Prostate gland (tissue), 2 donors: Measurements from ENCODE around the gene LGR6. TPM values are rescaled to one million over a fixed set of nuclear protein-coding genes. Genes with fewer than 3 reads are reported as not detected.

Experiments
- DNase-seq: peaks from one replicate; pipeline ENCODE4 v3.0.0-alpha.2; 2019; ENCODE audit warnings: low spot score
- H3K27ac ChIP-seq, 2 donors: fragments of 200-600 bp; sonication (generic); 2 replicates each; pipeline ENCODE4 v1.5.1; 2017 to 2019
- H3K27me3 ChIP-seq: fragments of 200-600 bp; sonication (generic); replicated peaks from 2 replicates; pipeline ENCODE4 v1.5.1; 2019; ENCODE audit not compliant: insufficient read depth
- H3K36me3 ChIP-seq, 2 donors: fragments of 200-600 bp; sonication (generic); 1 replicate in 1 of 2; 2 replicates in 1 of 2; pipeline versions ENCODE4 v1.5.1 to v1.8.1; 2017 to 2019
- H3K4me1 ChIP-seq: fragments of 200-600 bp; sonication (generic); replicated peaks from 2 replicates; pipeline ENCODE4 v1.5.1; 2019
- H3K4me3 ChIP-seq, 2 donors: fragments of 200-600 bp; sonication (generic); 2 replicates each; pipeline ENCODE4 v1.5.1; 2017 to 2019
- H3K9me3 ChIP-seq: fragments of 200-600 bp; sonication (generic); 2 replicates; pipeline ENCODE4 v1.5.1; 2017
- POLR2A ChIP-seq: fragments of 450-650 bp; IDR thresholded peaks from one replicate; pipeline ENCODE4 v1.6.1; 2016; ENCODE audit warnings: antibody characterized with exemption, mild to moderate bottlenecking
- POLR2AphosphoS5 ChIP-seq: sonication (generic); formaldehyde crosslinking; IDR thresholded peaks from one replicate; pipeline ENCODE4 v1.6.1; 2017; ENCODE audit warnings: antibody characterized with exemption
- WGBS: methylation state at CpG from one replicate; pipeline ENCODE4 v1.1.5; 2018; 5-methylcytosine and 5-hydroxymethylcytosine counted together
- intact Hi-C: fragments of 100-400 bp; cut with DNase I; formaldehyde crosslinking; loops from one replicate; pipeline ENCODE4 v1.14.2; 2022
- total RNA-seq, 2 donors: library from RNA; depleted of rRNA; stranded (reverse); fragments of >200 nt; gene quantifications; one replicate each; pipeline ENCODE4 v1.1.0, GENCODE V29; 2016
- TF ChIP-seq, protein P1 (sequence below), 4 experiments: fragments of 200-600 bp in 2 of 4; fragments of 450-650 bp in 2 of 4; sonication (generic) in 2 of 4; IDR thresholded peaks; 1 replicate in 3 of 4; 2 replicates in 1 of 4; pipeline ENCODE4 v1.5.1; 2016 to 2019; ENCODE audit warnings: antibody characterized with exemption in 4 of 4, mild to moderate bottlenecking in 2 of 4, moderate library complexity in 2 of 4

LGR6 gene
- total RNA-seq, 2 donors from 2014 or later = 8.0 to 25.6 TPM

- no peaks in the 10 kb centered on the region for H3K36me3 ChIP-seq
- H3K27me3 ChIP-seq = no peaks in the 10 kb centered on the region
- TF ChIP-seq, protein P1, sequence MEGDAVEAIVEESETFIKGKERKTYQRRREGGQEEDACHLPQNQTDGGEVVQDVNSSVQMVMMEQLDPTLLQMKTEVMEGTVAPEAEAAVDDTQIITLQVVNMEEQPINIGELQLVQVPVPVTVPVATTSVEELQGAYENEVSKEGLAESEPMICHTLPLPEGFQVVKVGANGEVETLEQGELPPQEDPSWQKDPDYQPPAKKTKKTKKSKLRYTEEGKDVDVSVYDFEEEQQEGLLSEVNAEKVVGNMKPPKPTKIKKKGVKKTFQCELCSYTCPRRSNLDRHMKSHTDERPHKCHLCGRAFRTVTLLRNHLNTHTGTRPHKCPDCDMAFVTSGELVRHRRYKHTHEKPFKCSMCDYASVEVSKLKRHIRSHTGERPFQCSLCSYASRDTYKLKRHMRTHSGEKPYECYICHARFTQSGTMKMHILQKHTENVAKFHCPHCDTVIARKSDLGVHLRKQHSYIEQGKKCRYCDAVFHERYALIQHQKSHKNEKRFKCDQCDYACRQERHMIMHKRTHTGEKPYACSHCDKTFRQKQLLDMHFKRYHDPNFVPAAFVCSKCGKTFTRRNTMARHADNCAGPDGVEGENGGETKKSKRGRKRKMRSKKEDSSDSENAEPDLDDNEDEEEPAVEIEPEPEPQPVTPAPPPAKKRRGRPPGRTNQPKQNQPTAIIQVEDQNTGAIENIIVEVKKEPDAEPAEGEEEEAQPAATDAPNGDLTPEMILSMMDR (IDR thresholded peaks at IDR 0.05) = no peak
- TF ChIP-seq POLR2AphosphoS5 = no peak
- TF ChIP-seq POLR2A = no peak
- WGBS = 30% methylated on average over 8 of the region's 8 CpGs
- intact Hi-C loops = no loop called here
- H3K4me3 ChIP-seq = no peak overlapping the region
- H3K27ac ChIP-seq = no peak overlapping the region
- H3K9me3 ChIP-seq = no peaks in the 10 kb centered on the region
- no peaks in the 10 kb centered on the region for H3K4me1 ChIP-seq
- no peak for DNase-seq
These were observed 38.0 kb upstream of the LGR6 start for GRCh38 chr1:202155478-202156021.

GRCh38 chr1:202156590-202156989 lies 37.0 kb upstream of the LGR6 start:
- Histone ChIP-seq H3K9me3 (no peaks in the 10 kb centered on the region), H3K4me3 (no peak overlapping the region), H3K4me1 (no peaks in the 10 kb centered on the region), H3K36me3 (no peaks in the 10 kb centered on the region), H3K27me3 (no peaks in the 10 kb centered on the region), H3K27ac (no peak overlapping the region)
- 92% methylated on average over 8 of the region's 8 CpGs for WGBS
- TF ChIP-seq, protein P1 (IDR thresholded peaks at IDR 0.05) = no peak
- no peak for TF ChIP-seq POLR2AphosphoS5
- no peak for TF ChIP-seq POLR2A
- intact Hi-C loops = no loop called here
- DNase-seq = no peak

DNA sequence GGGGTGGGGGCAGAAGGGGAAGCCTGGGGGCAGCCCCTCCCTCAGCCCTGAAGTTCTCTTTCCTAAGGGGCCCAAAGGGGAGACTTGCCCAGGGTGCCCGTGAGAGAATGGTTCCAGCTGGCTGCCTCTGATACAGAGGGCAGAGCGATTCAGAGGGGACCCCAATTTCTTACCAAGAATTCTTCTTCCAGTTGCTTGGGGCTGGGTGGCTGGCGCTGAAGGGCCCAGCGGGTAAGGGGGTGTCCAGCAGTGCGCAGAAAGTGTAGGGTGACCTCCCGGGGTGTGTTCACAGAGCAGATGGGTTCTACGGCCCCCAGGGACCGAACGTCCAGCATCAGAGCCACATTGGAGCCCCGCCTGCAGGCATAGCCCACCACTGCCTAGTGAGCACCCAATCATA lies 35.7 kb upstream of the LGR6 start:
- H3K4me1 ChIP-seq = no peaks in the 10 kb centered on the region
- H3K4me3 ChIP-seq = no peak overlapping the region
- 94% methylated on average over 10 of the region's 10 CpGs for WGBS
- H3K36me3 ChIP-seq = no peaks in the 10 kb centered on the region
- H3K9me3 ChIP-seq = no peaks in the 10 kb centered on the region
- no peaks in the 10 kb centered on the region for H3K27me3 ChIP-seq
- no peak for TF ChIP-seq POLR2AphosphoS5
- TF ChIP-seq, protein P1 (IDR thresholded peaks at IDR 0.05) = no peak
- no peak overlapping the region for H3K27ac ChIP-seq
- intact Hi-C loops = no loop called here
- DNase-seq = no peak

- WGBS = 88% methylated on average over 10 of the region's 10 CpGs
- Histone ChIP-seq H3K4me1 (no peaks in the 10 kb centered on the region), H3K27ac (no peak overlapping the region), H3K27me3 (no peaks in the 10 kb centered on the region), H3K4me3 (no peak overlapping the region), H3K36me3 (no peaks in the 10 kb centered on the region), H3K9me3 (no peaks in the 10 kb centered on the region)
- intact Hi-C loops = no loop called here
- no peak for DNase-seq
- TF ChIP-seq POLR2A (no peak), POLR2AphosphoS5 (no peak)
- TF ChIP-seq, protein P1 (IDR thresholded peaks at IDR 0.05) = no peak
These were observed 34.6 kb upstream of the LGR6 start for GRCh38 chr1:202158810-202159533.
